AG09319 (cell line): ENCODE measurements around the gene ARPC2.

Experiments used
- DNase-seq: peaks from one replicate; pipeline ENCODE4 v3.0.0-alpha.2; 2010; ENCODE audit warnings: low read depth; ENCODE audit errors: extremely low read depth
- TF ChIP-seq, protein P1 (sequence below): IDR thresholded peaks from 2 replicates; pipeline ENCODE4 v1.5.1; 2011; ENCODE audit warnings: low read depth, mild to moderate bottlenecking, inconsistent platforms, low read length, moderate library complexity

ARPC2 gene

DNA sequence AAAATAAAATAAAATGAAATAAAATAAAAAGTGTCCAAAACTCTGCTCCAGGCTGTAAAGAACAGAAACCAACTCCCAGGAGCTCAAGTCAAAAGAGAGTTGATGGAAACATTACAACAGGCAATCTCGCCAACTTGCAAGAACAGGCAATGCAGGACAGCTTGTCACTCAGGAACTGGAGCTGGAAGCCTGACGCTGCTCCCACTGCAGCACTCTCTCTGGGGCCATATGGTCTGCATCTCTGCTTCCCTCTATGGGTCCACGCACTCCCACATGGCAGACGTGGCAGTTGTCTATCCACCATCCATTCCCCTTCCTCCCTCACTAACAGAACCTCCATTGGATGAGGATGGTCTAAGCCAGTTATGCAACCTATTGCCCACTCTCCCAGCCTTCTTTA is 23.3 kb upstream of the ARPC2 start:
- no peak for DNase-seq
- TF ChIP-seq, protein P1, sequence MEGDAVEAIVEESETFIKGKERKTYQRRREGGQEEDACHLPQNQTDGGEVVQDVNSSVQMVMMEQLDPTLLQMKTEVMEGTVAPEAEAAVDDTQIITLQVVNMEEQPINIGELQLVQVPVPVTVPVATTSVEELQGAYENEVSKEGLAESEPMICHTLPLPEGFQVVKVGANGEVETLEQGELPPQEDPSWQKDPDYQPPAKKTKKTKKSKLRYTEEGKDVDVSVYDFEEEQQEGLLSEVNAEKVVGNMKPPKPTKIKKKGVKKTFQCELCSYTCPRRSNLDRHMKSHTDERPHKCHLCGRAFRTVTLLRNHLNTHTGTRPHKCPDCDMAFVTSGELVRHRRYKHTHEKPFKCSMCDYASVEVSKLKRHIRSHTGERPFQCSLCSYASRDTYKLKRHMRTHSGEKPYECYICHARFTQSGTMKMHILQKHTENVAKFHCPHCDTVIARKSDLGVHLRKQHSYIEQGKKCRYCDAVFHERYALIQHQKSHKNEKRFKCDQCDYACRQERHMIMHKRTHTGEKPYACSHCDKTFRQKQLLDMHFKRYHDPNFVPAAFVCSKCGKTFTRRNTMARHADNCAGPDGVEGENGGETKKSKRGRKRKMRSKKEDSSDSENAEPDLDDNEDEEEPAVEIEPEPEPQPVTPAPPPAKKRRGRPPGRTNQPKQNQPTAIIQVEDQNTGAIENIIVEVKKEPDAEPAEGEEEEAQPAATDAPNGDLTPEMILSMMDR, result no peak

GRCh38 chr2:218194880-218195279 is 22.1 kb upstream of the ARPC2 start:
- DNase-seq, result no peak
- TF ChIP-seq, protein P1, result no peak

DNA sequence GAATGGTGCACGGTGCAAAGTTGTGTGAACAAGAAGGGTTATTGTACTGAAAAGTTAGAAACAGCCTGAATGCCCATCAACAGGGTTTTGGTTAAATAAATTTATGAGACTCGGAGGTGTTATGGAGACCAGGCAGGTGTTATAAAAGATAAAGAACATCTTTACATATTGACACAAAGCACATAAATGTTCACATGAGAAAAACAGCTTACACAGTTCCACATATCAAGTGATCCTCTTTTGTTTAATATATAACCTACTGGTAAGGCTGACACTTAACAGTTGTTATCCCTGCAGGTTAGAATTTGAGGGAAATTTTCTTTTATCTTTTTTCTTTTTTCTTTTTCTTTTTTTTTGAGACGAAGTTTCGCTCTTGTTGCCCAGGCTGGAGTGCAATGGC is 20.0 kb upstream of the ARPC2 start:
- no peak for DNase-seq
- TF ChIP-seq, protein P1, result no peak

- TF ChIP-seq, protein P1, result no peak
- no peak for DNase-seq
These were observed 14.7 kb upstream of the ARPC2 start for GRCh38 chr2:218202266-218202665.

DNA sequence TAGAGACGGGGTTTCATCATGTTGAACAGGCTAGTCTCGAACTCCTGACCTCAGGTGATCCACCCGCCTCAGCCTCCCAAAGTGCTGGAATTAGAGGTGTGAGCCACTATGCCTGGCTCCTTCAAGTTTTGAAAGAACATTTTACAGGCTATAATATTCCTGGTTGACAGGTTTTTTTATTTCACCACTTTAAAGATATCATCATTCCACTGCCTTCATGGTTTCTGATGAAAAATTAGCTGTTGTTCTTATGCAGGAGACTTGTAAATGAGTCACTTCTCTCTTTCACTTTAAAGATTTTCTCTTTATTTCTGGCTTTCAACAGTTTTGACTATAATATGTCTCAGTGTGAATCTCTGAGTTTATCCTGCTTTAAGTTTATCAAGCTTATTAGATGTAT is 7.9 kb upstream of the ARPC2 start:
- no peak for DNase-seq

GRCh38 chr2:218214116-218214515 is 2.9 kb upstream of the ARPC2 start:
- TF ChIP-seq, protein P1, result no peak
- DNase-seq, result no peak

More for the DNA sequence above, 7.9 kb upstream of the ARPC2 start:
- TF ChIP-seq, protein P1, result no peak

GRCh38 chr2:218216336-218216673 is 684 bp upstream of the ARPC2 start:
- TF ChIP-seq, protein P1, result no peak

More at GRCh38 chr2:218216336-218216673, 684 bp upstream of the ARPC2 start:
- DNase-seq, result no peak
